Lower leg skin (tissue), 4 donors: ENCODE measurements around the gene HNRNPR. TPM values are rescaled to one million over a fixed set of nuclear protein-coding genes. Genes with fewer than 3 reads are reported as not detected.
"Not testable (repeated sequence)": the region's sequence is repeated elsewhere in the genome, so short reads cannot be mapped to it uniquely, and the experiment has no call there.

Source experiments
- DNase-seq, 2 donors: peaks; one replicate each; pipeline ENCODE4 v3.0.0-alpha.2; 2019; ENCODE audit warnings: low spot score in 2 of 2
- H3K4me3 ChIP-seq: fragments of 200-600 bp; sonication (generic); 2 replicates; pipeline ENCODE4 v1.5.1; 2017; ENCODE audit warnings: mild to moderate bottlenecking, low read depth; ENCODE audit not compliant: poor library complexity, severe bottlenecking
- POLR2A ChIP-seq, 2 donors: fragments of 450-650 bp; IDR thresholded peaks; one replicate each; pipeline ENCODE4 v1.6.1; 2016 to 2017; ENCODE audit warnings: antibody characterized with exemption in 2 of 2, mild to moderate bottlenecking in 1 of 2, moderate library complexity in 1 of 2
- WGBS, 2 donors: methylation state at CpG; one replicate each; pipeline ENCODE4 v1.1.5; 2018; 5-methylcytosine and 5-hydroxymethylcytosine counted together
- intact Hi-C: fragments of 100-400 bp; cut with DNase I; formaldehyde crosslinking; loops from one replicate; pipeline ENCODE4 v1.15.0; 2023; ENCODE audit warnings: low total_unique reads
- total RNA-seq, 4 donors: library from RNA; depleted of rRNA; stranded (reverse); fragments of >200 nt; gene quantifications; one replicate each; pipeline ENCODE4 v1.1.0, GENCODE V29; 2016
- TF ChIP-seq, protein P1 (sequence below), 3 donors: fragments of 450-650 bp; IDR thresholded peaks; one replicate each; pipeline ENCODE4 v1.5.1; 2016; ENCODE audit warnings: antibody characterized with exemption in 3 of 3, mild to moderate bottlenecking in 3 of 3, moderate library complexity in 2 of 3

HNRNPR gene
- total RNA-seq, 4 donors from 2014 or later = 37.7 to 61.1 (median 55.0) TPM

DNA sequence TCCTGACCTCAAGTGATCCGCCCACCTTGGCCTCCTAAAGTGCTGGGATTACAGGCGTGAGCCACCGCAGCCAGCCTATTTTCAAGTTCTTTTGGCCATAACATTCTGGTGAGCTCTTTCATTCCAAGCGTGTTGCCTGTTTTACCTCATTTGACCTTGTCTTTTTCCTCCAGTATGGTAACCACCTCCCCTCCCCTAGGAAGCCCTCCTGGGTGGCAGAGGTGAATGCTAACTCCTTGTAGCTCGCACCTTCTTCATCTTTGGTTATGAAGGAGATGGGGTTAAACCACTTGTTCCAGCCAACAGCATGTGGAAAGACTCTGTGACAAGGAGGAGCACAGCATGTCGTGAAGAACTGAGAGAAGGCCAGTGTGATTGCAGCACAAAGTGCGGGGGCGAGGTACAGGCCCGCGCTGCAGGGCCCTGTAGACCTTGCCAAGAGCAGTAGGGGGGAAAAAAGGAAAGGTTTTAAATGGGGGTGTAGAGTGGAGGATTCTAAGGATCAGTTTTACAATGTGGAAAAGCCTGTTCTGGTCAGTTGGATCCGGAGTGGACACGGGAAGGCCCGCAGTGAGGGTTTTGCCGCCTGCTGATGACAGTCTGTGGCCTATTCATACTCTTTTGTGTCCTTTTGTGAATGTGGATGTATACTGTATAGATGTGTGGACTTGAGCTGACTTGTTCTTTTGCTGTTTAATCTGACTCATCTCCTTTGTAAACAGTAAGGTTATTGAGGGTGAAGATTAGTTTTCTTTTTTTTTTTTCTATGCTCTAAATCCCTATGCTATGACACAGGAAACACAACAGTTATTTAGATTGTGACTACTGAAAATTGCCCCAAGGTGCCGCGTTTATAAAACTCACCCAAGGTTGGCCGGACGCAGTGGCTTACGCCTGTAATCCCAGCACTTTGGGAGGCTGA, 33.1 kb upstream of the HNRNPR start:
- intact Hi-C loops = no loop called here
- no peak overlapping the region for H3K4me3 ChIP-seq
- no peak for TF ChIP-seq POLR2A (IDR thresholded peaks at IDR 0.05)
- TF ChIP-seq, protein P1, sequence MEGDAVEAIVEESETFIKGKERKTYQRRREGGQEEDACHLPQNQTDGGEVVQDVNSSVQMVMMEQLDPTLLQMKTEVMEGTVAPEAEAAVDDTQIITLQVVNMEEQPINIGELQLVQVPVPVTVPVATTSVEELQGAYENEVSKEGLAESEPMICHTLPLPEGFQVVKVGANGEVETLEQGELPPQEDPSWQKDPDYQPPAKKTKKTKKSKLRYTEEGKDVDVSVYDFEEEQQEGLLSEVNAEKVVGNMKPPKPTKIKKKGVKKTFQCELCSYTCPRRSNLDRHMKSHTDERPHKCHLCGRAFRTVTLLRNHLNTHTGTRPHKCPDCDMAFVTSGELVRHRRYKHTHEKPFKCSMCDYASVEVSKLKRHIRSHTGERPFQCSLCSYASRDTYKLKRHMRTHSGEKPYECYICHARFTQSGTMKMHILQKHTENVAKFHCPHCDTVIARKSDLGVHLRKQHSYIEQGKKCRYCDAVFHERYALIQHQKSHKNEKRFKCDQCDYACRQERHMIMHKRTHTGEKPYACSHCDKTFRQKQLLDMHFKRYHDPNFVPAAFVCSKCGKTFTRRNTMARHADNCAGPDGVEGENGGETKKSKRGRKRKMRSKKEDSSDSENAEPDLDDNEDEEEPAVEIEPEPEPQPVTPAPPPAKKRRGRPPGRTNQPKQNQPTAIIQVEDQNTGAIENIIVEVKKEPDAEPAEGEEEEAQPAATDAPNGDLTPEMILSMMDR (IDR thresholded peaks at IDR 0.05) = no peak
- WGBS, 2 donors = 32 to 40% methylated on average over 19 of the region's 19 CpGs
- no peak for DNase-seq

DNA sequence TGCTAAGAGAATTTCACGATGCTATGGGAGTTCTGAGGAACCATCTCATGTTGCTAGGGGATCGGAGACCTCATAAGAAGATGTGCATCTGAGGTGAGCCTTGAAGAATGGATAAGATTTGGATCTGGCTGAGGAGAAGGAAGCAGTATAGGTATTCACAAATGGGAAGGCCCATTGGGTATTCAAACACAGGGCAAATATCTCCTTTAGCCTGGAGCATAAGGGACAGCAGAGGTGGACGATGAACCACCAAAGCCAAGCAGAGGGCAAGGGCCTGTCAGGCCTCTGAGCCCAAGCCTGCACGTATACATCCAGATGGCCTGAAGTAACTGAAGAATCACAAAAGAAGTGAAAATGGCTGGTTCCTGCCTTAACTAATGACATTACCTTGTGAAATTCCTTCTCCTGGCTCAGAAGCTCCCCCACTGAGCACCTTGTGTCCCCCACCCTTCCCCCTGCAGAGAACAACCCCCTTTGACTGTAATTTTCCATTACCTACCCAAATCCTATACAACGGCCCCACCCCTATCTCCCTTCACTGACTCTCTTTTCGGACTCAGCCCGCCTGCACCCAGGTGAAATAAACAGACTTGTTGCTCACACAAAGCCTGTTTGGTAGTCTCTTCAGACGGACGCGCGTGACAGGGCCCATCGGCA, 30.1 kb upstream of the HNRNPR start:
- 83 to 86% methylated on average over 12 of the region's 12 CpGs for WGBS, 2 donors
- DNase-seq, intact Hi-C loops, H3K4me3 ChIP-seq: not testable (repeated sequence)

DNA sequence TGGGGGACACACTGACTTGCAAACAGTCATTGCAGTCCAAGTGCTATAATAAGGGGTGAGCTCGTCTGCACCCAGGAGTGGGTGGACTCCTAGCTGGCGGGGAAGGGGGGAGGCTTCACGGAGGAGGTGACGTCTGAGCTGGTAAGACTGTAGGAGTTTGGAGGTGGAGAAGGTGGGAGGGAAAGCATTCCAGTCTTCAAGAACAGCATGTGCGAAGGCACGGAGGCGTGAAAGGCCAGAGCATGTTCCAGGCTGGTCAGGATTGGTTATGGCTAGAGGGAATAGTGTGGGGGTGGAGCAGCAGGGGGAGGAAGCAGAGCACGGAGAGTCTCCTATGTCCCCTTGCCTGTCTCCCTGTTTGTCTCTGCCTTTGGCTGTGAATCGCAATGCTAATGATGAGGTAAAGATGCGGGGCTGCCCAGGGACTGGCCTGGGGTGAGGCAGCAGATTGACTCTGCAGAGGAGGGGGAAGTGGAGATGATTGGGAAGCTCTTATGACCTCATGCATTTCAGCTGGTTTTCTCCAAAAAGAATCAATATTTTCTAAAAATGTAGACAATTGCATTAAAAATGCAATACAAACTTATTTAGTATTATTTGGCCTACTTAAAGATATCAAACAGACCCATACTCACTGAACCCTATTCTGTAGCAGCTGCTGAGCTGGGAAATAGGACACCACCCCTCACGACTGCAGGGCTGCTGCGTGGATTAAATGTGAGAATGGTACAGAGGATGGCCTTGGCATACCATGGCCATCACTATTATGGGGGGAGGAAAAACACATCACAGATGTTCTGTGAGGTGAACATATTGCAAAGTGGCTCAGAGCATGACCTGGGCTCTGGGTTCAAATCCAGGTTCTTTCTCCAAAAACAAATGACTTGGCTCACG, 28.1 kb upstream of the HNRNPR start:
- WGBS, 2 donors = 61 to 71% methylated on average over 13 of the region's 13 CpGs
- DNase-seq = no peak
- TF ChIP-seq POLR2A (IDR thresholded peaks at IDR 0.05) = no peak
- TF ChIP-seq, protein P1 (IDR thresholded peaks at IDR 0.05) = no peak
- intact Hi-C loops = no loop called here
- H3K4me3 ChIP-seq = no peak overlapping the region

DNA sequence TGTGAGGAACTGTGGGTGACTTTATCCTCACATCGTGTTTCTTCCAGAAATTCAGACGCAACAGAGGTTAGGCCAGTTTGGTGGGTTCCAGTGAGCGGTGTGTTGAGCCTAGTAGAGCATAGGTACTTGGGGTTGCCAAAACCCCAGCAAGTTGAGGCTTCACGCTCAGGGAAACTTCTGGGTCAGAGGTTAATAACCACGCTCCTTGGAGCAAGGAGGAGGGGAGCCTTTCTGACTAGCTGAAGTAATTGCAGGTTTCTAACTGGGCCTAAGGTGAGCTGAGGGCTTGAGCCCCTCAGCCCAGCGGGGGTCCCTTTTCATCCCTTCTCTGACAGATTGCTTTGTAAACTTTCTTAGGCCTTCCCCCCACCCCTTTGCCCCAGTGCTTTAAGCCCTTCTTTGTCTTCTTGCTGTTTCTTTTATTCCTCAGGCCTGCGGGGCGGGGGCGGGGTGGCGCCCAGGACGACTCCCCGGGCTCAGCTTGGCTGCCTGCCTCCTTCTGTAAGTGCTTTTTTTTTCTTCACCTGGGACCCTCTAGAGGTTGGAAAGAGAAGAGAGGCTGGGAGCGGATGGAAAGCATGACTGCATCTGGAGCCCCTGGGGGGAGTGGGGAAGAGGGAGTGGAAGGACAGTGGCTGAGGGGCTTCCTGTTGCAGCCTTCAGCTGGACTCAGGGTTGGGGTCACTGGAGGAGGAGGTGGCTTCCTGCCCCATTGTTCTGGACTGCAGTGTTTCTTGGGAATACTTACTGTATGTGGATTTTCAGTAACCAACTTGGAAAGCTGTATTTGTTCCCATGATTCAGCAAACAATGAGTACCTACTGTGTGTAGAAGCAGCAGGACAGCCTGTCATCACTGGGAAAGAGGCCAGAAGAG, 26.9 kb upstream of the HNRNPR start:
- no peak for DNase-seq
- 25 to 30% methylated on average over 13 of the region's 13 CpGs for WGBS, 2 donors
- intact Hi-C loops = no loop called here
- no peak overlapping the region for H3K4me3 ChIP-seq
- TF ChIP-seq, protein P1 (IDR thresholded peaks at IDR 0.05) = no peak

DNA sequence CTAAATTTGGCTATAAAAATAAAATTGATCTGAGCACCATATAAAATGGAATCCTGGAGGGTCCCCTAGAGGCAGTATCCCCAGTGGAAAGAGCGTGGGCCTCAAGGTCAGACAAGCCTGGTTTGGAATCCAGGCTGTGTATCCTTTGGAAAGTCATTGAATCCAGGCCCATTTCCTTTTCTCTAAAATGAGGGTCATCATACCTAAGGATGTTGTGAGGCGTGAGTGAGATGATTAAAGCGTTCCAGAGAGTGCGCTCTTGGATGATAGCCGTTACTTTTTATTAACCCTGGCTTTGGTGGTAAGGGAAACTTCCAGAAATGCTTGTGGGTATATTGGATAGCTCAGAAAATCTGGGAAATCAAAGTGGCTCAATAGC, 26.2 kb upstream of the HNRNPR start:
- no peak for DNase-seq
- no peak for TF ChIP-seq POLR2A (IDR thresholded peaks at IDR 0.05)
- TF ChIP-seq, protein P1 (IDR thresholded peaks at IDR 0.05) = no peak
- intact Hi-C loops = no loop called here
- WGBS, 2 donors = 25 to 32% methylated on average over 5 of the region's 5 CpGs
- no peak overlapping the region for H3K4me3 ChIP-seq
